ENCODE data around the gene SLC9A5. TPM values are rescaled to one million over a fixed set of nuclear protein-coding genes. Genes with fewer than 3 reads are reported as not detected.

The SLC9A5 gene
- total and polyA plus RNA-seq, 10 of the 15 experiments (the other 5 are each of a cell fraction or from before 2014, with no cell fraction given), result 0.26 to 5.7 (median 1.5) TPM

- Histone ChIP-seq H3K36me3 (ENCODE audit: control insufficient read depth in 2 of 2, insufficient read depth in 2 of 2, low read length in 1 of 2) (no peaks in the 10 kb centered on the region), H3K4me2 (ENCODE audit: control insufficient read depth, insufficient read depth) (peak overlapping the region; percentile 92), H3K27me3 (replicated peaks in 1 of 2; ENCODE audit: control insufficient read depth in 2 of 2, insufficient read depth in 2 of 2, low read length in 1 of 2) (no peaks in the 10 kb centered on the region; a peak in 1 of 4 replicates), H2AFZ (ENCODE audit: control insufficient read depth, low read depth, low read length) (peak overlapping the region; percentile 83), H3K9me3 (replicated peaks; ENCODE audit: control insufficient read depth, insufficient read depth, low read length) (no peaks in the 10 kb centered on the region), H3K9ac (ENCODE audit: control insufficient read depth, insufficient read depth, low read length) (peak overlapping the region; percentile 66; the same call in 1 of the 2 replicates), H3K4me3 (peak overlapping the region; percentile 80), H3K79me2 (ENCODE audit: control insufficient read depth, insufficient read depth, low read length) (peaks cover 27% of the 10 kb centered on the region), H4K20me1 (ENCODE audit: control insufficient read depth, insufficient read depth) (no peaks in the 10 kb centered on the region), H3K4me1 (ENCODE audit: control insufficient read depth, insufficient read depth, low read length) (peaks cover 33% of the 10 kb centered on the region), H3K27ac (ENCODE audit: control insufficient read depth, insufficient read depth) (no peak overlapping the region)
- SMC1A ChIA-PET (ENCODE audit: uncharacterized antibody, unreplicated experiment), result interaction anchor here (0.8 to 4.1 kb wide), 6 partner anchors 10 to 266 kb away, joined by 3 to 21 read pairs (median 5); partner anchors contain the start of gene TMEM208
- CTCF ChIA-PET, result interaction anchor here (0.8 to 4.9 kb wide), 8 partner anchors 12 to 91 kb away, joined by 3 to 29 read pairs (median 5); partner anchors contain the start of genes ELMO3 and TMEM208
- RAD21 ChIA-PET (ENCODE audit: unreplicated experiment), result interaction anchor here (0.8 to 2.4 kb wide), 9 partner anchors 12 to 230 kb away, joined by 3 to 23 read pairs (median 7); partner anchors contain the start of genes FBXL8, NOL3 and TMEM208
- ATAC-seq (no peak), DNase-seq (ENCODE audit: low read depth, low spot score) (no peak), FAIRE-seq (no peak)
- no TSS peak for BruUV-seq (replicated peaks)
- 14% methylated on average over 7 of the region's 7 CpGs for WGBS (ENCODE audit: insufficient coverage, insufficient replicate concordance, low lambda C conversion rate, missing lambda C conversion rate)
- in situ Hi-C loops (cut with MboI) (no loop called here), intact Hi-C loops (cut with micrococcal nuclease; ENCODE audit: unreplicated experiment) (no loop called here)
- peak in 1 of 2 experiments; percentile 15; a peak in 1 of 4 replicates for TF ChIP-seq BHLHE40 (IDR thresholded peaks at IDR 0.05; ENCODE audit: borderline replicate concordance in 1 of 2, low read depth in 2 of 2, low read length in 1 of 2)
- TF ChIP-seq TCF3 (IDR thresholded peaks at IDR 0.05; ENCODE audit: borderline replicate concordance, insufficient read depth, low read depth, low read length), result no peak
- no peak for TF ChIP-seq POLR2AphosphoS2 (IDR thresholded peaks at IDR 0.05; ENCODE audit: low read depth, low read length)
- TF ChIP-seq IKZF2 (IDR thresholded peaks at IDR 0.05), result 0 out of 4 replicates have a peak, but pooled peaks of 1 of the 2 experiments have one; percentile 20
- POLR2A ChIA-PET, result interaction anchor here (0.8 to 8.0 kb wide), 4 partner anchors 21 to 220 kb away, joined by 3 to 100 read pairs (median 27); partner anchors contain the start of genes FBXL8, KCTD19, LRRC36 and TMEM208
Observed at GRCh38 chr16:67248073-67248400, 742 bp upstream of the SLC9A5 start.
